IMR-90 (cell line): ENCODE results near the gene FNDC3B. TPM values are rescaled to one million over a fixed set of nuclear protein-coding genes. Genes with fewer than 3 reads are reported as not detected.

Experiments
- ATAC-seq: fragments of 200-7000 bp; cut with Tn5 transposase; 2 replicates; pipeline ENCODE4 v1.9.1; 2020; ENCODE audit warnings: low read depth, mild to moderate bottlenecking, moderate library complexity
- BruUV-seq: library from RNA; stranded (reverse); fragments of 400-500 nt; replicated peaks from 2 replicates; lab custom pipeline; 2021; lab: Mats Ljungman, UMichigan
- CTCF ChIA-PET: fragments of 300-600 bp; formaldehyde crosslinking; extraction: SDS; loops from one replicate; lab custom pipeline; 2021; ENCODE audit warnings: antibody characterized with exemption; lab: Yijun Ruan, JAX
- POLR2A ChIA-PET: fragments of 300-600 bp; sonication (Branson Sonifier 250); formaldehyde crosslinking; loops from one replicate; lab custom pipeline; 2022; ENCODE audit warnings: antibody characterized with exemption; ENCODE audit not compliant: unreplicated experiment; lab: Charles Lee
- DNase-seq: peaks from one replicate; pipeline ENCODE4 v3.0.0; 2013
- H2AFZ ChIP-seq: replicated peaks from 2 replicates; pipeline ENCODE3; 2013; ENCODE audit warnings: low read length, mild to moderate bottlenecking; ENCODE audit not compliant: poor library complexity
- H2AK5ac ChIP-seq: 2 replicates; pipeline ENCODE4 v1.6.1; 2013; ENCODE audit warnings: low read depth, low read length, inconsistent platforms
- H2AK9ac ChIP-seq: replicated peaks from 2 replicates; pipeline ENCODE3; 2013; ENCODE audit warnings: mild to moderate bottlenecking, low read depth, low read length, moderate library complexity; ENCODE audit not compliant: poor library complexity
- H2BK120ac ChIP-seq: 2 replicates; pipeline ENCODE4 v1.6.1; 2013; ENCODE audit warnings: low read depth, low read length, inconsistent platforms
- H2BK15ac ChIP-seq: 3 replicates; pipeline ENCODE4 v1.6.1; 2013; ENCODE audit warnings: low read depth, low read length, inconsistent platforms
- H2BK20ac ChIP-seq: 2 replicates; pipeline ENCODE4 v1.6.1; 2013; ENCODE audit warnings: low read depth, mild to moderate bottlenecking, inconsistent platforms, low read length, moderate library complexity
- H2BK5ac ChIP-seq: 2 replicates; pipeline ENCODE4 v1.6.1; 2013; ENCODE audit warnings: mild to moderate bottlenecking, low read depth, low read length, inconsistent platforms; ENCODE audit not compliant: poor library complexity, severe bottlenecking
- H3K14ac ChIP-seq: replicated peaks from 2 replicates; pipeline ENCODE4 v1.6.1; 2013; ENCODE audit warnings: low read depth, low read length, inconsistent platforms
- H3K18ac ChIP-seq: 2 replicates; pipeline ENCODE4 v1.6.1; 2013; ENCODE audit warnings: low read depth, low read length, control low read depth
- H3K23ac ChIP-seq: 2 replicates; pipeline ENCODE4 v1.6.1; 2013; ENCODE audit warnings: low read depth, low read length, inconsistent platforms
- H3K27ac ChIP-seq: 2 replicates; pipeline ENCODE4 v1.5.1; 2013; ENCODE audit warnings: mild to moderate bottlenecking, control low read depth, low read length; ENCODE audit not compliant: insufficient read depth
- H3K27me3 ChIP-seq: 2 replicates; pipeline ENCODE4 v1.6.1; 2013; ENCODE audit warnings: low read length; ENCODE audit not compliant: control insufficient read depth, insufficient read depth
- H3K36me3 ChIP-seq: 2 replicates; pipeline ENCODE4 v1.6.1; 2013; ENCODE audit warnings: low read length, mixed read lengths; ENCODE audit not compliant: control insufficient read depth, insufficient read depth
- H3K4ac ChIP-seq: 2 replicates; pipeline ENCODE4 v1.6.1; 2013; ENCODE audit warnings: low read depth, low read length, inconsistent platforms
- H3K4me1 ChIP-seq: 2 replicates; pipeline ENCODE4 v1.6.1; 2013; ENCODE audit warnings: low read length, mixed read lengths; ENCODE audit not compliant: control insufficient read depth, insufficient read depth
- H3K4me2 ChIP-seq: 2 replicates; pipeline ENCODE4 v1.6.1; 2013; ENCODE audit warnings: low read depth, mild to moderate bottlenecking, control low read depth, low read length, moderate library complexity
- H3K4me3 ChIP-seq: 2 replicates; pipeline ENCODE4 v1.5.1; 2013; ENCODE audit warnings: low read depth, mild to moderate bottlenecking, control low read depth, low read length, moderate library complexity; ENCODE audit not compliant: insufficient read depth
- H3K56ac ChIP-seq: 2 replicates; pipeline ENCODE4 v1.6.1; 2013; ENCODE audit warnings: low read length, inconsistent platforms; ENCODE audit not compliant: insufficient read depth; ENCODE audit errors: extremely low read depth
- H3K79me1 ChIP-seq, 2 experiments: 2 replicates each; pipeline ENCODE4 v1.6.1; 2013; ENCODE audit warnings: low read length in 2 of 2, inconsistent platforms in 1 of 2, low read depth in 1 of 2
- H3K9ac ChIP-seq: 2 replicates; pipeline ENCODE4 v1.6.1; 2013; ENCODE audit warnings: low read depth, low read length, control low read depth
- H3K9me1 ChIP-seq: 2 replicates; pipeline ENCODE4 v1.6.1; 2013; ENCODE audit warnings: low read length, inconsistent platforms; ENCODE audit not compliant: insufficient read depth
- H3K9me3 ChIP-seq: 2 replicates; pipeline ENCODE4 v1.6.1; 2013; ENCODE audit warnings: low read length; ENCODE audit not compliant: control insufficient read depth, insufficient read depth
- H4K20me1 ChIP-seq: 2 replicates; pipeline ENCODE4 v1.6.1; 2013; ENCODE audit warnings: low read length, inconsistent platforms; ENCODE audit not compliant: insufficient read depth
- H4K5ac ChIP-seq: 2 replicates; pipeline ENCODE4 v1.6.1; 2013; ENCODE audit warnings: mild to moderate bottlenecking, low read depth, low read length, control low read depth
- H4K8ac ChIP-seq, 2 experiments: 2 replicates each; pipeline ENCODE4 v1.6.1; 2013; ENCODE audit warnings: low read depth in 2 of 2, low read length in 2 of 2, control low read depth in 1 of 2, inconsistent platforms in 1 of 2
- H4K91ac ChIP-seq: 2 replicates; pipeline ENCODE4 v1.6.1; 2013; ENCODE audit warnings: low read depth, low read length, inconsistent platforms; ENCODE audit not compliant: insufficient read depth
- CEBPB ChIP-seq: IDR thresholded peaks from 2 replicates; pipeline ENCODE4 v1.6.1; 2012; ENCODE audit warnings: low read depth, low read length, improper control_type of control experiment
- CHD1 ChIP-seq: IDR thresholded peaks from 2 replicates; pipeline ENCODE4 v1.6.1; 2012; ENCODE audit warnings: low read depth, low read length, improper control_type of control experiment
- MAZ ChIP-seq: IDR thresholded peaks from 2 replicates; pipeline ENCODE4 v1.6.1; 2012; ENCODE audit warnings: low read depth, mild to moderate bottlenecking, low read length, improper control_type of control experiment, moderate library complexity, borderline replicate concordance
- NFE2L2 ChIP-seq: fragments of 150-350 bp; IDR thresholded peaks from 2 replicates; pipeline ENCODE4 v1.6.1; 2016; ENCODE audit warnings: low read depth, mild to moderate bottlenecking, low read length
- POLR2A ChIP-seq: IDR thresholded peaks from 2 replicates; pipeline ENCODE4 v1.6.1; 2012; ENCODE audit warnings: mild to moderate bottlenecking, low read depth, low read length
- RAD21 ChIP-seq: IDR thresholded peaks from 2 replicates; pipeline ENCODE4 v1.6.1; 2012; ENCODE audit warnings: low read length, improper control_type of control experiment
- WGBS, 2 experiments: methylation state at CpG; one replicate each; pipeline versions ENCODE4 v1.1.5 to v1.1.7; 2013; ENCODE audit warnings: missing lambda C conversion rate in 2 of 2; ENCODE audit not compliant: insufficient read length in 1 of 2; ENCODE audit errors: extremely low coverage in 2 of 2; 5-methylcytosine and 5-hydroxymethylcytosine counted together
- dilution Hi-C: fragments of 300-500 bp; cut with HindIII; formaldehyde crosslinking; loops from one replicate; pipeline ENCODE4 v1.14.3; 2018; ENCODE audit warnings: low sequenced_read_pairs; ENCODE audit not compliant: unreplicated experiment
- in situ Hi-C: fragments of 300-500 bp; cut with MboI; formaldehyde crosslinking; loops from 3 replicates; pipeline ENCODE4 v1.14.3; 2019; ENCODE audit warnings: low sequenced_read_pairs, inconsistent platforms, mixed read lengths
- intact Hi-C: fragments of 100-400 bp; cut with micrococcal nuclease; formaldehyde crosslinking; loops from 2 replicates; pipeline ENCODE4 v1.10.0; 2022
- polyA plus RNA-seq, 3 experiments: library from polyadenylated mRNA; depleted of rRNA; stranded (reverse); fragments of >200 nt; gene quantifications; 2 replicates each; pipeline ENCODE4 v1.2.3, GENCODE V29; 2012; ENCODE audit warnings: low replicate concordance in 1 of 3
- total RNA-seq: library from RNA; depleted of rRNA; stranded (reverse); fragments of >200 nt; gene quantifications from 2 replicates; pipeline ENCODE4 v1.2.3, GENCODE V29; 2012
- TF ChIP-seq, protein P1 (sequence below): fragments of 150-350 bp; IDR thresholded peaks from 2 replicates; pipeline ENCODE4 v1.6.1; 2017; ENCODE audit warnings: mild to moderate bottlenecking, antibody characterized with exemption, low read length, low read depth
- TF ChIP-seq, protein P2 (sequence below): conservative IDR thresholded peaks from 2 replicates; pipeline ENCODE4 v1.5.1; 2012; ENCODE audit warnings: mild to moderate bottlenecking, low read depth, low read length, improper control_type of control experiment

The FNDC3B gene
- total and polyA plus RNA-seq, 2 of the 4 experiments (the other 2 are of a cell fraction), result 23.9 to 150 TPM

DNA sequence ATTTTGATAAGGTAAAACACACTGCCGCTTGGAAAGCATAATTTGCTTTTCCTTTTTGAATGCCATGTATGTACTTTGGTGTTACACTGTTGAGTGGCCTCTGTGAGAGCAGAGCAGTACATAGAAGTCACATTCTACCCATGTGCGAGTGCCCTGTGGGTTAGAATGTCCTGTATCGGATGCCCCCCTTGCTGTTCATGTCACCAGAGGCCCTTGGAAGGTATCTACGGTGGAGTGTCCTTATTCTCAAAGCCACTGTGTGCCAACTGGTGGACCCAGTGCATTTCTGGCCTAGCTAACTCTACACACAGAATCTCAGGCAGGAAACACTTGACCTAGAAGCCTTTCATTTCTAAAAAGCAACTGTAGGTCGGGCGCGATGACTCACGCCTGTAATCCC lies 271.8 kb downstream of the FNDC3B start:
- H3K4me2 ChIP-seq, result no peak overlapping the region
- no peak overlapping the region for H2AFZ ChIP-seq
- no peak overlapping the region for H3K56ac ChIP-seq
- H3K9ac ChIP-seq, result no peak overlapping the region
- no peak overlapping the region for H2BK15ac ChIP-seq
- no peaks in the 10 kb centered on the region for H3K27me3 ChIP-seq
- H3K18ac ChIP-seq, result no peak overlapping the region
- ChIA-PET POLR2A (no interaction called here), CTCF (no interaction called here)
- no peak overlapping the region for H3K23ac ChIP-seq
- in situ Hi-C loops, result no loop called here
- 100% methylated on average over 1 of the region's 8 CpGs; no CpG with 5 or more reads in 1 of the 2 experiments for WGBS, 2 experiments
- TSS peak; percentile 11 for BruUV-seq
- no peak overlapping the region for H4K91ac ChIP-seq
- H3K14ac ChIP-seq, result no peak overlapping the region
- no peak overlapping the region for H3K4ac ChIP-seq
- no peak overlapping the region for H4K5ac ChIP-seq
- H3K4me1 ChIP-seq, result peaks cover 19% of the 10 kb centered on the region
- H2AK9ac ChIP-seq, result no peak overlapping the region
- no peak for DNase-seq
- H3K9me3 ChIP-seq, result no peaks in the 10 kb centered on the region
- intact Hi-C loops, result no loop called here
- no peak overlapping the region for H3K27ac ChIP-seq
- H2BK120ac ChIP-seq, result no peak overlapping the region
- peaks cover 38% of the 10 kb centered on the region for H3K36me3 ChIP-seq
- ATAC-seq, result no peak
- no peak overlapping the region for H4K8ac ChIP-seq
- no peak overlapping the region for H2BK20ac ChIP-seq
- peaks cover 31% of the 10 kb centered on the region for H3K9me1 ChIP-seq
- no peak overlapping the region for H3K4me3 ChIP-seq
- H2BK5ac ChIP-seq, result no peak overlapping the region
- peaks cover 23 to 72% of the 10 kb centered on the region in 2 experiments for H3K79me1 ChIP-seq
- TF ChIP-seq NFE2L2 (no peak), MAZ (no peak), CHD1 (no peak), RAD21 (no peak), CEBPB (no peak), POLR2A (no peak)
- TF ChIP-seq, protein P1, sequence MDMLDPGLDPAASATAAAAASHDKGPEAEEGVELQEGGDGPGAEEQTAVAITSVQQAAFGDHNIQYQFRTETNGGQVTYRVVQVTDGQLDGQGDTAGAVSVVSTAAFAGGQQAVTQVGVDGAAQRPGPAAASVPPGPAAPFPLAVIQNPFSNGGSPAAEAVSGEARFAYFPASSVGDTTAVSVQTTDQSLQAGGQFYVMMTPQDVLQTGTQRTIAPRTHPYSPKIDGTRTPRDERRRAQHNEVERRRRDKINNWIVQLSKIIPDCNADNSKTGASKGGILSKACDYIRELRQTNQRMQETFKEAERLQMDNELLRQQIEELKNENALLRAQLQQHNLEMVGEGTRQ, result no peak
- TF ChIP-seq, protein P2, sequence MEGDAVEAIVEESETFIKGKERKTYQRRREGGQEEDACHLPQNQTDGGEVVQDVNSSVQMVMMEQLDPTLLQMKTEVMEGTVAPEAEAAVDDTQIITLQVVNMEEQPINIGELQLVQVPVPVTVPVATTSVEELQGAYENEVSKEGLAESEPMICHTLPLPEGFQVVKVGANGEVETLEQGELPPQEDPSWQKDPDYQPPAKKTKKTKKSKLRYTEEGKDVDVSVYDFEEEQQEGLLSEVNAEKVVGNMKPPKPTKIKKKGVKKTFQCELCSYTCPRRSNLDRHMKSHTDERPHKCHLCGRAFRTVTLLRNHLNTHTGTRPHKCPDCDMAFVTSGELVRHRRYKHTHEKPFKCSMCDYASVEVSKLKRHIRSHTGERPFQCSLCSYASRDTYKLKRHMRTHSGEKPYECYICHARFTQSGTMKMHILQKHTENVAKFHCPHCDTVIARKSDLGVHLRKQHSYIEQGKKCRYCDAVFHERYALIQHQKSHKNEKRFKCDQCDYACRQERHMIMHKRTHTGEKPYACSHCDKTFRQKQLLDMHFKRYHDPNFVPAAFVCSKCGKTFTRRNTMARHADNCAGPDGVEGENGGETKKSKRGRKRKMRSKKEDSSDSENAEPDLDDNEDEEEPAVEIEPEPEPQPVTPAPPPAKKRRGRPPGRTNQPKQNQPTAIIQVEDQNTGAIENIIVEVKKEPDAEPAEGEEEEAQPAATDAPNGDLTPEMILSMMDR, result no peak
- H2AK5ac ChIP-seq, result no peak overlapping the region
- dilution Hi-C loops, result no loop called here
- H4K20me1 ChIP-seq, result peaks cover 10% of the 10 kb centered on the region; the same call in 1 of the 2 replicates
